GM12878 (cell line): ENCODE results near the gene HSBP1L1. TPM values are rescaled to one million over a fixed set of nuclear protein-coding genes. Genes with fewer than 3 reads are reported as not detected.

Source experiments
- ATAC-seq: fragments of 200-7000 bp; cut with Tn5 transposase; 3 replicates; pipeline ENCODE4 v1.9.1; 2020; ENCODE audit warnings: mild to moderate bottlenecking, moderate library complexity
- BruUV-seq: library from RNA; stranded (reverse); fragments of 400-500 nt; replicated peaks from 2 replicates; lab custom pipeline; 2021; lab: Mats Ljungman, UMichigan
- CTCF ChIA-PET: fragments of 300-600 bp; sonication (Branson Sonifier 250); formaldehyde crosslinking; extraction: SDS; loops from one replicate; lab custom pipeline; 2021; ENCODE audit warnings: inconsistent platforms; lab: Yijun Ruan, JAX
- POLR2A ChIA-PET: fragments of 350-600 bp; formaldehyde crosslinking; extraction: SDS; loops from one replicate; lab custom pipeline; 2021; ENCODE audit warnings: inconsistent platforms; lab: Charles Lee
- RAD21 ChIA-PET: fragments of 300-600 bp; sonication (Branson Sonifier 250); formaldehyde crosslinking; loops from one replicate; lab custom pipeline; 2023; ENCODE audit warnings: antibody characterized with exemption; ENCODE audit not compliant: unreplicated experiment; lab: Charles Lee
- SMC1A ChIA-PET: fragments of 300-600 bp; sonication (Branson Sonifier 250); formaldehyde crosslinking; loops from one replicate; lab custom pipeline; 2023; ENCODE audit not compliant: unreplicated experiment, uncharacterized antibody; lab: Charles Lee
- DNase-seq: peaks from one replicate; pipeline ENCODE4 v3.0.0-alpha.2; 2011; ENCODE audit warnings: low read depth, low spot score
- FAIRE-seq: peaks from 3 replicates; lab custom pipeline; 2011; peaks lifted over from hg19 to GRCh38; lab: Jason Lieb, UNC
- H2AFZ ChIP-seq: 2 replicates; pipeline ENCODE4 v1.6.0; 2011; ENCODE audit warnings: low read depth, low read length, control low read depth; ENCODE audit not compliant: control insufficient read depth
- H3K27ac ChIP-seq: 2 replicates; pipeline ENCODE4 v1.5.1; 2011; ENCODE audit warnings: control low read depth; ENCODE audit not compliant: control insufficient read depth, insufficient read depth
- H3K27me3 ChIP-seq, 2 experiments: replicated peaks in 1 of 2; 2 replicates each; pipeline versions ENCODE4 v1.6.0 to v1.6.1; 2011; ENCODE audit warnings: low read length in 1 of 2; ENCODE audit not compliant: control insufficient read depth in 2 of 2, insufficient read depth in 2 of 2
- H3K36me3 ChIP-seq, 2 experiments: 2 replicates each; pipeline ENCODE4 v1.5.1; 2011; ENCODE audit warnings: low read length in 1 of 2; ENCODE audit not compliant: control insufficient read depth in 2 of 2, insufficient read depth in 2 of 2
- H3K4me1 ChIP-seq: 2 replicates; pipeline ENCODE4 v1.6.1; 2011; ENCODE audit warnings: mild to moderate bottlenecking, low read length, moderate library complexity, mixed read lengths; ENCODE audit not compliant: control insufficient read depth, insufficient read depth
- H3K4me2 ChIP-seq: 2 replicates; pipeline ENCODE4 v1.6.0; 2011; ENCODE audit warnings: control low read depth; ENCODE audit not compliant: control insufficient read depth, insufficient read depth
- H3K4me3 ChIP-seq: fragments of 200-600 bp; sonication (generic); 2 replicates; pipeline ENCODE4 v1.5.1; 2016
- H3K79me2 ChIP-seq: 2 replicates; pipeline ENCODE4 v1.6.0; 2011; ENCODE audit warnings: low read length; ENCODE audit not compliant: control insufficient read depth, insufficient read depth
- H3K9ac ChIP-seq: 2 replicates; pipeline ENCODE4 v1.8.0; 2011; ENCODE audit warnings: low read length, control low read depth, mixed read lengths; ENCODE audit not compliant: control insufficient read depth, insufficient read depth
- H3K9me3 ChIP-seq: replicated peaks from 3 replicates; pipeline ENCODE4 v1.5.1; 2011; ENCODE audit warnings: mild to moderate bottlenecking, low read length; ENCODE audit not compliant: control insufficient read depth, insufficient read depth
- H4K20me1 ChIP-seq: 2 replicates; pipeline ENCODE4 v1.6.0; 2011; ENCODE audit not compliant: control insufficient read depth, insufficient read depth
- BRCA1 ChIP-seq: IDR thresholded peaks from 2 replicates; pipeline ENCODE4 v1.6.1; 2011; ENCODE audit warnings: low read depth, low read length, improper control_type of control experiment
- CUX1 ChIP-seq: IDR thresholded peaks from 2 replicates; pipeline ENCODE4 v1.6.1; 2012; ENCODE audit warnings: improper control_type of control experiment, low read depth, low read length; ENCODE audit not compliant: insufficient replicate concordance
- ESRRA ChIP-seq: IDR thresholded peaks from 2 replicates; pipeline ENCODE4 v1.6.1; 2012; ENCODE audit warnings: mild to moderate bottlenecking, low read length, improper control_type of control experiment
- FOS ChIP-seq: IDR thresholded peaks from 3 replicates; pipeline ENCODE4 v1.6.1; 2011; ENCODE audit warnings: borderline replicate concordance; ENCODE audit not compliant: insufficient read length; ENCODE audit errors: extremely low read depth
- IKZF1 ChIP-seq: fragments of 450-650 bp; conservative IDR thresholded peaks from 2 replicates; pipeline ENCODE4 v1.6.1; 2017; ENCODE audit warnings: antibody characterized with exemption, mild to moderate bottlenecking
- MTA2 ChIP-seq: fragments of 450-650 bp; IDR thresholded peaks from 2 replicates; pipeline ENCODE4 v1.6.1; 2016; ENCODE audit warnings: low read depth, mild to moderate bottlenecking, moderate library complexity
- SIX5 ChIP-seq: IDR thresholded peaks from 2 replicates; pipeline ENCODE4 v1.6.1; 2011; ENCODE audit warnings: mild to moderate bottlenecking, low read depth, low read length, moderate library complexity; ENCODE audit not compliant: severe bottlenecking
- SMAD1 ChIP-seq: fragments of 450-650 bp; IDR thresholded peaks from 2 replicates; pipeline ENCODE4 v1.6.1; 2018; ENCODE audit warnings: mild to moderate bottlenecking, low read depth; ENCODE audit not compliant: partially characterized antibody
- SPI1 ChIP-seq: IDR thresholded peaks from 2 replicates; pipeline ENCODE4 v1.6.1; 2011; ENCODE audit warnings: low read depth, mild to moderate bottlenecking, low read length, moderate library complexity, borderline replicate concordance; ENCODE audit not compliant: insufficient read depth
- TARDBP ChIP-seq: IDR thresholded peaks from 2 replicates; pipeline ENCODE4 v1.6.1; 2016; ENCODE audit warnings: borderline replicate concordance
- ZBTB11 ChIP-seq: fragments of 450-650 bp; formaldehyde crosslinking; IDR thresholded peaks from 2 replicates; pipeline ENCODE4 v1.5.0; 2022; ENCODE audit warnings: mild to moderate bottlenecking, missing genetic modification characterization
- ZZZ3 ChIP-seq: IDR thresholded peaks from 2 replicates; pipeline ENCODE4 v1.6.1; 2011; ENCODE audit warnings: low read depth; ENCODE audit not compliant: control insufficient read depth, insufficient read length
- WGBS: methylation state at CpG from one replicate; pipeline ENCODE4 v1.1.6; 2016; ENCODE audit warnings: low lambda C conversion rate; ENCODE audit not compliant: insufficient replicate concordance, insufficient coverage; ENCODE audit errors: missing lambda C conversion rate; 5-methylcytosine and 5-hydroxymethylcytosine counted together
- in situ Hi-C: fragments of 300-500 bp; cut with MboI; formaldehyde crosslinking; loops from 9 replicates; pipeline ENCODE4 v1.14.3; 2018; ENCODE audit warnings: mixed read lengths
- intact Hi-C: fragments of 100-400 bp; cut with micrococcal nuclease; formaldehyde crosslinking; loops from one replicate; pipeline ENCODE4 v1.14.2; 2022; ENCODE audit not compliant: unreplicated experiment
- polyA plus RNA-seq, 11 experiments: library from polyadenylated mRNA; depleted of rRNA in 4 of 11; unstranded in 6 of 11; stranded (reverse) in 5 of 11; fragments of >200 nt; fragmentation: Nextera tagmentation in 4 of 11; fragmentation: Illumina TruSeq in 1 of 11; extraction: Ambion mirVana in 4 of 11; extraction: Trizol in 1 of 11; gene quantifications; 1 replicate in 1 of 11; 2 replicates in 10 of 11; pipeline versions ENCODE4 v1.2.1 to v1.2.3, GENCODE V29; 2011 to 2016; ENCODE audit warnings: inconsistent platforms in 2 of 11, missing spikeins in 2 of 11, low read depth in 1 of 11
- total RNA-seq, 4 experiments: library from RNA; depleted of rRNA in 3 of 4; stranded (reverse); fragments of >200 nt in 3 of 4; fragmentation: Illumina TruSeq in 1 of 4; extraction: Trizol in 1 of 4; gene quantifications; 2 replicates each; pipeline versions ENCODE4 v1.2.1 to v1.2.3, GENCODE V29; 2013 to 2021
- TF ChIP-seq, protein P1 (sequence below): IDR thresholded peaks from 2 replicates; pipeline ENCODE4 v1.6.1; 2012; ENCODE audit warnings: low read depth, low read length, improper control_type of control experiment

HSBP1L1 gene
- total and polyA plus RNA-seq, 10 of the 15 experiments (the other 5 are each of a cell fraction or from before 2014, with no cell fraction given) = 0.97 to 14.0 (median 6.9) TPM; not detected in 1

DNA sequence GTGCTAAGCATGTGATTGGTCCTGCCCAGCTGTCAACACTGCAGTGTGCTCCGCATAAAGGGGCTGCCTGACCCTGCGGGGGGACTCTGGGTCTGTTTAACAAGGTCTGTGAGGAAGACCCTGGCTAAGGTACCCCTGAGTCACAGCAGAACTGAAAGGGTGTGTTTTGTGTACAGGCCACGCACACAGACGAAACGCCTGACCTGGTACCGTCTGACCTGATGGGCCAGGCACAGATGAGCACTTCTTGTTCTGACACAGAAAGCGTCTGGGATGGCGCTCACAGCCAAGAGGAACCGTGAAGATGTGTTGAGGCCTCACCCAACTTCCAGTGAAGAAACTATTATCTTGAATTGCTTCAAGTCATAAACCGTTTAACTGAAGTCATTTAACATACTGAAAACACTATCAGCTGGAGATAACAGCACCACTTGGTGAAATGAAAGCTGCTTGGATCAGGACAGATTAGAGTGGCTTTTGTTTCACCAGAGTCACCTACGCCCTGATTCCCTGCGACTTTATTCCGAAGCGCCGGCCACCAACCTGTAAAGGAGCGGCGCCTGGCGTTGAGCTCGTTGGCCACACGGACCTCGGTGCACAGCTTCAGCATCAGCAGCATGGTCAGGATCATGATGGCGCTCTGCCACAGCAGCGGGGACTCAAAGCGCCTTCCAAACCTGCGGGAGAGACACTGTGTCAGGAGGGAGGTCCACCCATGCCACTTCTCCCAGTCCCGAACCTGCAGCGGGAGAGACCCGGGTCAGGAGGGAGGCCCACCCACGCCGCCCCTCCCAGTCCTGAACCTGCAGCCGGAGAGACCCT lies 21.4 kb upstream of the HSBP1L1 start:
- Histone ChIP-seq H3K4me3 (no peak overlapping the region), H3K9me3 (no peaks in the 10 kb centered on the region; the same call in 2 of the 3 replicates), H3K9ac (no peak overlapping the region), H4K20me1 (no peaks in the 10 kb centered on the region), H3K4me2 (no peak overlapping the region), H2AFZ (no peak overlapping the region), H3K36me3 (peaks cover 10 to 14% of the 10 kb centered on the region in 2 experiments), H3K79me2 (peaks cover 13% of the 10 kb centered on the region), H3K4me1 (peaks cover 30% of the 10 kb centered on the region), H3K27me3 (no peaks in the 10 kb centered on the region), H3K27ac (no peak overlapping the region)
- intact Hi-C loops (no loop called here), in situ Hi-C loops (no loop called here)
- no TSS peak for BruUV-seq
- SMC1A ChIA-PET = interaction anchor here (1.0 kb wide), 1 partner anchor 163 kb away, joined by 3 read pairs; no protein-coding TSS in a partner anchor
- RAD21 ChIA-PET = no interaction called here
- no peak for ATAC-seq
- POLR2A ChIA-PET = no interaction called here
- 92% methylated on average over 30 of the region's 31 CpGs for WGBS
- no peak for FAIRE-seq
- DNase-seq = no peak
- CTCF ChIA-PET = interaction anchor here (0.8 kb wide), 1 partner anchor 20 kb away, joined by 3 read pairs; no protein-coding TSS in a partner anchor
- TF ChIP-seq SIX5 (no peak), ZBTB11 (CRISPR knock-in tag) (no peak), SPI1 (no peak), SMAD1 (no peak), TARDBP (no peak), IKZF1 (no peak), ZZZ3 (no peak), BRCA1 (no peak), CUX1 (no peak), MTA2 (no peak), ESRRA (no peak), FOS (no peak)
- TF ChIP-seq, protein P1, sequence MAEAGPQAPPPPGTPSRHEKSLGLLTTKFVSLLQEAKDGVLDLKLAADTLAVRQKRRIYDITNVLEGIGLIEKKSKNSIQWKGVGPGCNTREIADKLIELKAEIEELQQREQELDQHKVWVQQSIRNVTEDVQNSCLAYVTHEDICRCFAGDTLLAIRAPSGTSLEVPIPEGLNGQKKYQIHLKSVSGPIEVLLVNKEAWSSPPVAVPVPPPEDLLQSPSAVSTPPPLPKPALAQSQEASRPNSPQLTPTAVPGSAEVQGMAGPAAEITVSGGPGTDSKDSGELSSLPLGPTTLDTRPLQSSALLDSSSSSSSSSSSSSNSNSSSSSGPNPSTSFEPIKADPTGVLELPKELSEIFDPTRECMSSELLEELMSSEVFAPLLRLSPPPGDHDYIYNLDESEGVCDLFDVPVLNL = no peak
